Measurements from ENCODE around the gene SSRP1.
"Not testable (repeated sequence)": the region's sequence is repeated elsewhere in the genome, so short reads cannot be mapped to it uniquely, and the experiment has no call there.

Gene SSRP1

GRCh38 chr11:57296205-57296604 lies 39.5 kb downstream of the SSRP1 start:
- DNase-seq: not testable (repeated sequence)

GRCh38 chr11:57294225-57295131 lies 41.2 kb downstream of the SSRP1 start:
- DNase-seq: no peak

- no peak for DNase-seq
Measured at GRCh38 chr11:57290288-57290687, 45.4 kb downstream of the SSRP1 start.

- no peak for DNase-seq
Measured at GRCh38 chr11:57288771-57289579, 46.7 kb downstream of the SSRP1 start.

GRCh38 chr11:57287884-57288283 lies 47.8 kb downstream of the SSRP1 start:
- no peak for DNase-seq

- no peak for DNase-seq
Measured at GRCh38 chr11:57283231-57283990, 52.3 kb downstream of the SSRP1 start.

GRCh38 chr11:57281546-57281945 lies 54.1 kb downstream of the SSRP1 start:
- DNase-seq: not testable (repeated sequence)

GRCh38 chr11:57279116-57279515 lies 56.6 kb downstream of the SSRP1 start:
- no peak for DNase-seq

GRCh38 chr11:57278721-57279095 lies 57.0 kb downstream of the SSRP1 start:
- DNase-seq: no peak

- peak; percentile 7 for DNase-seq
Measured at GRCh38 chr11:57277845-57278720, 57.6 kb downstream of the SSRP1 start.

- DNase-seq: peak; percentile 73
Measured at GRCh38 chr11:57276971-57277675, 58.6 kb downstream of the SSRP1 start.

- no peak for DNase-seq
Measured at GRCh38 chr11:57276169-57276970, 59.3 kb downstream of the SSRP1 start.
